ENCODE data around the gene HLCS. TPM values are rescaled to one million over a fixed set of nuclear protein-coding genes. Genes with fewer than 3 reads are reported as not detected.

The HLCS gene
- total and polyA plus RNA-seq, 2 donors (not counting 3 experiments of a cell fraction or from before 2014, with no cell fraction given): 6.7 to 17.2 TPM

- ChIA-PET POLR2A (no interaction called here), CTCF (interaction anchor here (2.3 to 4.8 kb wide), 3 partner anchors 10 to 23 kb away, joined by 10 to 27 read pairs (median 15); no protein-coding TSS in a partner anchor)
- Histone ChIP-seq H3K79me2 (ENCODE audit: control insufficient read depth, insufficient read depth, low read length) (no peaks in the 10 kb centered on the region), H3K9me3 (replicated peaks; ENCODE audit: control insufficient read depth, insufficient read depth, low read length) (no peaks in the 10 kb centered on the region), H2AFZ (ENCODE audit: low read depth, low read length) (no peak overlapping the region), H3K4me3 (replicated peaks in 1 of 3; ENCODE audit: insufficient read depth in 1 of 3, low read depth in 1 of 3, low read length in 3 of 3) (no peak overlapping the region), H3K9ac (replicated peaks; ENCODE audit: extremely low read depth, insufficient read depth, low read length) (no peak overlapping the region), H4K20me1 (replicated peaks; ENCODE audit: control insufficient read depth, extremely low read depth, insufficient read depth, low read length) (no peaks in the 10 kb centered on the region), H3K36me3 (ENCODE audit: control insufficient read depth in 2 of 2, extremely low read depth in 1 of 2, insufficient read depth in 2 of 2, low read length in 2 of 2) (no peaks in the 10 kb centered on the region), H3K9me1 (replicated peaks; ENCODE audit: control insufficient read depth, extremely low read depth, insufficient read depth, low read length) (no peaks in the 10 kb centered on the region), H3K27me3 (ENCODE audit: control insufficient read depth in 2 of 2, insufficient read depth in 2 of 2, low read length in 2 of 2) (peaks cover under 1 to 6% of the 10 kb centered on the region in 2 experiments), H3K4me1 (ENCODE audit: control insufficient read depth, extremely low read depth, insufficient read depth, low read length) (peaks cover 3% of the 10 kb centered on the region), H3K4me2 (ENCODE audit: insufficient read depth, low read length) (no peak overlapping the region), H3K27ac (ENCODE audit: insufficient read depth, low read depth, low read length) (no peak overlapping the region)
- intact Hi-C loops (cut with micrococcal nuclease) (no loop called here), dilution Hi-C loops (cut with MboI; ENCODE audit: extremely low pct_ligation_motif_present, low sequenced_read_pairs) (no loop called here)
- FAIRE-seq: no peak
- BruUV-seq (replicated peaks): no TSS peak
- TF ChIP-seq CTCF (IDR thresholded peaks at IDR 0.05; ENCODE audit: extremely low read depth in 1 of 2, insufficient read depth in 1 of 2, low read depth in 1 of 2, low read length in 2 of 2): no peak
- no peak for TF ChIP-seq GATA2 (IDR thresholded peaks at IDR 0.05; ENCODE audit: insufficient read depth, insufficient read length, low read depth, low read length)
- TF ChIP-seq POLR2A (IDR thresholded peaks at IDR 0.05; ENCODE audit: low read depth, low read length): no peak
- TF ChIP-seq POLR2AphosphoS5 (IDR thresholded peaks at IDR 0.05; ENCODE audit: insufficient read depth, low read depth, low read length): no peak
- TF ChIP-seq MAX (IDR thresholded peaks at IDR 0.05; ENCODE audit: insufficient read depth, insufficient read length): no peak
- TF ChIP-seq FOS (IDR thresholded peaks at IDR 0.05; ENCODE audit: borderline replicate concordance, insufficient read depth, low read length): no peak
- no peak for TF ChIP-seq MYC (IDR thresholded peaks at IDR 0.05; ENCODE audit: low read depth, low read length)
- no peak for TF ChIP-seq EZH2 (IDR thresholded peaks at IDR 0.05; ENCODE audit: borderline replicate concordance, low read depth, low read length, severe bottlenecking)
- no peak for TF ChIP-seq JUN (IDR thresholded peaks at IDR 0.05; ENCODE audit: borderline replicate concordance, insufficient read depth, insufficient read length, low read depth)
- DNase-seq (ENCODE audit: low read depth, low spot score): no peak
These were observed 33.9 kb upstream of the HLCS start for GRCh38 chr21:37000381-37000780.

Data from endothelial cell of umbilical vein (primary cell).